Naive thymus-derived CD8-positive, alpha-beta T cell (primary cell): Measurements from ENCODE around the gene OPCML. TPM values are rescaled to one million over a fixed set of nuclear protein-coding genes. Genes with fewer than 3 reads are reported as not detected.

Experiments
- ATAC-seq, 2 donors: fragments of 150-1000 bp; cut with Tn5 transposase in 1 of 2; sonication (Bioruptor Pico), chemical (Tn5 transposase) in 1 of 2; 1 replicate in 1 of 2; 2 replicates in 1 of 2; pipeline ENCODE4 v1.10.0; 2021; ENCODE audit warnings: mild to moderate bottlenecking in 2 of 2, moderate library complexity in 2 of 2
- POLR2A ChIA-PET: fragments of 350-600 bp; sonication (Branson Sonifier 250); formaldehyde crosslinking; loops from one replicate; lab custom pipeline; 2021; ENCODE audit warnings: antibody characterized with exemption; lab: Charles Lee
- DNase-seq, 10 donors: peaks; one replicate each; pipeline versions ENCODE4 v3.0.0 to v3.0.0-alpha.2; 2020 to 2022
- H3K27ac Mint-ChIP-seq, 10 donors: one replicate each; pipeline ENCODE4 v1.8.0; 2020 to 2022; ENCODE audit warnings: mild to moderate bottlenecking in 10 of 10, mixed read lengths in 10 of 10, moderate library complexity in 4 of 10, inconsistent platforms in 1 of 10
- H3K27me3 Mint-ChIP-seq, 5 donors: one replicate each; pipeline ENCODE4 v1.8.0; 2021 to 2022; ENCODE audit warnings: mixed read lengths in 5 of 5
- H3K36me3 Mint-ChIP-seq, 3 donors: one replicate each; pipeline ENCODE4 v1.8.0; 2020 to 2022; ENCODE audit warnings: mixed read lengths in 3 of 3, mild to moderate bottlenecking in 2 of 3, inconsistent platforms in 1 of 3
- H3K4me1 Mint-ChIP-seq, 4 donors: one replicate each; pipeline ENCODE4 v1.8.0; 2021 to 2022; ENCODE audit warnings: mixed read lengths in 4 of 4
- H3K4me3 Mint-ChIP-seq, 10 donors: one replicate each; pipeline ENCODE4 v1.8.0; 2020 to 2022; ENCODE audit warnings: mild to moderate bottlenecking in 10 of 10, mixed read lengths in 10 of 10, moderate library complexity in 6 of 10, inconsistent platforms in 1 of 10
- H3K9me3 Mint-ChIP-seq, 9 donors: one replicate each; pipeline ENCODE4 v1.8.0; 2020 to 2022; ENCODE audit warnings: mixed read lengths in 9 of 9, mild to moderate bottlenecking in 3 of 9, inconsistent platforms in 1 of 9, moderate library complexity in 1 of 9
- polyA plus RNA-seq, 3 donors: library from polyadenylated mRNA; unstranded; fragments of 300-500 nt; fragmentation: Illumina TruSeq; gene quantifications; one replicate each; pipeline ENCODE4 v1.2.3, GENCODE V29; 2021
- total RNA-seq, 8 experiments: library from RNA in 2 of 8; stranded (reverse) in 2 of 8; gene quantifications; one replicate each; pipeline ENCODE4 v1.2.3 and lab custom pipeline; 2021 to 2026

The OPCML gene
- total and polyA plus RNA-seq, 5 experiments from 2014 or later = not detected

- no peak for DNase-seq
- no peaks in the 10 kb centered on the region for H3K4me1 Mint-ChIP-seq
- H3K27ac Mint-ChIP-seq = no peak overlapping the region
- H3K4me3 Mint-ChIP-seq = no peak overlapping the region
- H3K27me3 Mint-ChIP-seq = peaks cover 5 to 37% (median 18%) of the 10 kb centered on the region in 5 donors
- POLR2A ChIA-PET = no interaction called here
- ATAC-seq = no peak
- H3K36me3 Mint-ChIP-seq = no peaks in the 10 kb centered on the region
- H3K9me3 Mint-ChIP-seq = peaks cover 0 to 4% (median 0%) of the 10 kb centered on the region in 9 donors
These were observed 312.8 kb downstream of the OPCML start for GRCh38 chr11:133219543-133219942.

- Mint-ChIP-seq H3K9me3 (peaks cover 0 to 4% (median 0%) of the 10 kb centered on the region in 9 donors), H3K27me3 (peaks cover 7 to 22% (median 18%) of the 10 kb centered on the region in 5 donors), H3K36me3 (no peaks in the 10 kb centered on the region), H3K4me3 (no peak overlapping the region), H3K4me1 (no peaks in the 10 kb centered on the region), H3K27ac (no peak overlapping the region)
- ATAC-seq = no peak
- DNase-seq = no peak
- POLR2A ChIA-PET = no interaction called here
These were observed 315.5 kb downstream of the OPCML start for GRCh38 chr11:133216813-133217212.

- POLR2A ChIA-PET = no interaction called here
- H3K4me3 Mint-ChIP-seq = no peak overlapping the region
- H3K4me1 Mint-ChIP-seq = no peaks in the 10 kb centered on the region
- H3K27ac Mint-ChIP-seq = no peak overlapping the region
- H3K9me3 Mint-ChIP-seq = peaks cover 0 to 4% (median 0%) of the 10 kb centered on the region in 9 donors
- no peaks in the 10 kb centered on the region for H3K36me3 Mint-ChIP-seq
- ATAC-seq (no peak), DNase-seq (no peak)
- H3K27me3 Mint-ChIP-seq = peaks cover 7 to 18% (median 16%) of the 10 kb centered on the region in 5 donors
These were observed 316.6 kb downstream of the OPCML start for GRCh38 chr11:133215596-133216230.

- Mint-ChIP-seq H3K27me3 (peaks cover 7 to 18% (median 16%) of the 10 kb centered on the region in 5 donors), H3K4me1 (no peaks in the 10 kb centered on the region)
- no peak for ATAC-seq
These were observed 317.7 kb downstream of the OPCML start for GRCh38 chr11:133214646-133215045.

GRCh38 chr11:133212201-133212600 is 320.1 kb downstream of the OPCML start:
- Mint-ChIP-seq H3K36me3 (no peaks in the 10 kb centered on the region), H3K27ac (no peak overlapping the region), H3K4me1 (no peaks in the 10 kb centered on the region), H3K9me3 (peaks cover 0 to 4% (median 0%) of the 10 kb centered on the region in 9 donors), H3K4me3 (no peak overlapping the region), H3K27me3 (peaks cover 3 to 12% (median 5%) of the 10 kb centered on the region in 5 donors)
- ATAC-seq (no peak), DNase-seq (no peak)
- POLR2A ChIA-PET = no interaction called here

More at GRCh38 chr11:133214646-133215045, 317.7 kb downstream of the OPCML start:
- Mint-ChIP-seq H3K27ac (no peak overlapping the region), H3K4me3 (no peak overlapping the region), H3K36me3 (no peaks in the 10 kb centered on the region), H3K9me3 (peaks cover 0 to 4% (median 0%) of the 10 kb centered on the region in 9 donors)
- no peak for DNase-seq
- POLR2A ChIA-PET = no interaction called here

GRCh38 chr11:133207995-133208394 is 324.3 kb downstream of the OPCML start:
- POLR2A ChIA-PET = no interaction called here
- Mint-ChIP-seq H3K36me3 (no peaks in the 10 kb centered on the region), H3K4me3 (no peak overlapping the region), H3K27me3 (peaks cover 0 to 3% (median 0%) of the 10 kb centered on the region in 5 donors), H3K27ac (no peak overlapping the region), H3K9me3 (peaks cover 0 to 4% (median 0%) of the 10 kb centered on the region in 9 donors), H3K4me1 (no peaks in the 10 kb centered on the region)
- ATAC-seq (no peak), DNase-seq (no peak)

GRCh38 chr11:133206313-133207005 is 325.8 kb downstream of the OPCML start:
- no peak for ATAC-seq
- Mint-ChIP-seq H3K4me3 (no peak overlapping the region), H3K27me3 (peaks cover 0 to 5% (median 0%) of the 10 kb centered on the region in 5 donors), H3K4me1 (no peaks in the 10 kb centered on the region), H3K27ac (no peak overlapping the region), H3K9me3 (peaks cover 0 to 6% (median 0%) of the 10 kb centered on the region in 9 donors), H3K36me3 (no peaks in the 10 kb centered on the region)
- POLR2A ChIA-PET = no interaction called here
- DNase-seq = no peak

- Mint-ChIP-seq H3K36me3 (no peaks in the 10 kb centered on the region), H3K9me3 (peaks cover 0 to 19% (median 0%) of the 10 kb centered on the region in 9 donors), H3K27me3 (peaks cover 0 to 7% (median 0%) of the 10 kb centered on the region in 5 donors), H3K4me3 (no peak overlapping the region), H3K4me1 (no peaks in the 10 kb centered on the region), H3K27ac (no peak overlapping the region)
- POLR2A ChIA-PET = no interaction called here
- DNase-seq (no peak), ATAC-seq (no peak)
These were observed 328.1 kb downstream of the OPCML start for GRCh38 chr11:133204158-133204557.

GRCh38 chr11:133202816-133203215 is 329.5 kb downstream of the OPCML start:
- no peak overlapping the region for H3K27ac Mint-ChIP-seq
- POLR2A ChIA-PET = no interaction called here
- DNase-seq (no peak), ATAC-seq (no peak)
- no peak overlapping the region for H3K4me3 Mint-ChIP-seq
- H3K4me1 Mint-ChIP-seq = no peaks in the 10 kb centered on the region
- H3K27me3 Mint-ChIP-seq = peaks cover 0 to 13% (median 0%) of the 10 kb centered on the region in 5 donors
- H3K9me3 Mint-ChIP-seq = peaks cover 0 to 19% (median 0%) of the 10 kb centered on the region in 9 donors
- H3K36me3 Mint-ChIP-seq = no peaks in the 10 kb centered on the region

- Mint-ChIP-seq H3K9me3 (peaks cover 0 to 19% (median 0%) of the 10 kb centered on the region in 9 donors), H3K4me1 (no peaks in the 10 kb centered on the region), H3K4me3 (no peak overlapping the region), H3K27me3 (peaks cover 4 to 16% (median 12%) of the 10 kb centered on the region in 5 donors), H3K36me3 (no peaks in the 10 kb centered on the region), H3K27ac (no peak overlapping the region)
- POLR2A ChIA-PET = no interaction called here
- DNase-seq (no peak), ATAC-seq (no peak)
These were observed 333.9 kb downstream of the OPCML start for GRCh38 chr11:133198438-133198837.

GRCh38 chr11:133197425-133197824 is 334.9 kb downstream of the OPCML start:
- H3K4me3 Mint-ChIP-seq = no peak overlapping the region
- no peak for DNase-seq
- H3K27ac Mint-ChIP-seq = no peak overlapping the region
- peaks cover 0 to 19% (median 0%) of the 10 kb centered on the region in 9 donors for H3K9me3 Mint-ChIP-seq
- H3K36me3 Mint-ChIP-seq = no peaks in the 10 kb centered on the region
- no peak for ATAC-seq
- no peaks in the 10 kb centered on the region for H3K4me1 Mint-ChIP-seq
- H3K27me3 Mint-ChIP-seq = peaks cover 4 to 16% (median 12%) of the 10 kb centered on the region in 5 donors
- POLR2A ChIA-PET = no interaction called here

- DNase-seq = no peak
- no peak overlapping the region for H3K4me3 Mint-ChIP-seq
- no peaks in the 10 kb centered on the region for H3K36me3 Mint-ChIP-seq
- peaks cover 0 to 3% (median 0%) of the 10 kb centered on the region in 9 donors for H3K9me3 Mint-ChIP-seq
- POLR2A ChIA-PET = no interaction called here
- peaks cover 4 to 16% (median 7%) of the 10 kb centered on the region in 5 donors for H3K27me3 Mint-ChIP-seq
- H3K27ac Mint-ChIP-seq = no peak overlapping the region
- H3K4me1 Mint-ChIP-seq = peaks cover 0 to 1% (median 0%) of the 10 kb centered on the region in 4 donors
- no peak for ATAC-seq
These were observed 340.4 kb downstream of the OPCML start for GRCh38 chr11:133191931-133192330.

GRCh38 chr11:133181667-133182066 is 350.6 kb downstream of the OPCML start:
- H3K4me1 Mint-ChIP-seq = peaks cover 0 to 3% (median 0%) of the 10 kb centered on the region in 4 donors
- POLR2A ChIA-PET = no interaction called here
- no peak overlapping the region for H3K27ac Mint-ChIP-seq
- H3K9me3 Mint-ChIP-seq = peaks cover 0 to 3% (median 0%) of the 10 kb centered on the region in 9 donors
- H3K36me3 Mint-ChIP-seq = no peaks in the 10 kb centered on the region
- ATAC-seq (no peak), DNase-seq (no peak)
- H3K27me3 Mint-ChIP-seq = peaks cover 0 to 14% (median 2%) of the 10 kb centered on the region in 5 donors
- H3K4me3 Mint-ChIP-seq = no peak overlapping the region
